Keratinocyte (primary cell): ENCODE data around the gene ASIC2. TPM values are rescaled to one million over a fixed set of nuclear protein-coding genes. Genes with fewer than 3 reads are reported as not detected.

ENCODE experiments used
- DNase-seq: peaks from one replicate; pipeline ENCODE4 v3.0.0-alpha.2; 2011; ENCODE audit warnings: low read depth, missing footprints, low spot score
- FAIRE-seq: peaks from 2 replicates; lab custom pipeline; 2011; peaks lifted over from hg19 to GRCh38; lab: Jason Lieb, UNC
- H2AFZ ChIP-seq: 2 replicates; pipeline ENCODE4 v1.6.0; 2012; ENCODE audit warnings: low read length, control low read depth, inconsistent platforms; ENCODE audit not compliant: control insufficient read depth
- H3K27ac ChIP-seq: 2 replicates; pipeline ENCODE4 v1.5.1; 2011; ENCODE audit warnings: low read length; ENCODE audit not compliant: control insufficient read depth, insufficient read depth
- H3K27me3 ChIP-seq: 3 replicates; pipeline ENCODE4 v1.6.0; 2011; ENCODE audit warnings: low read length; ENCODE audit not compliant: control insufficient read depth, insufficient read depth; ENCODE audit errors: extremely low read depth
- H3K36me3 ChIP-seq, 2 experiments: 2 replicates in 1 of 2; 3 replicates in 1 of 2; pipeline ENCODE4 v1.5.1; 2011; ENCODE audit warnings: low read length in 2 of 2, mild to moderate bottlenecking in 1 of 2; ENCODE audit not compliant: control insufficient read depth in 2 of 2, insufficient read depth in 2 of 2; ENCODE audit errors: extremely low read depth in 1 of 2
- H3K4me1 ChIP-seq: 3 replicates; pipeline ENCODE4 v1.5.1; 2011; ENCODE audit warnings: low read length; ENCODE audit not compliant: control insufficient read depth, insufficient read depth; ENCODE audit errors: extremely low read depth
- H3K4me2 ChIP-seq: 3 replicates; pipeline ENCODE4 v1.6.0; 2011; ENCODE audit warnings: low read depth, low read length; ENCODE audit not compliant: control insufficient read depth, insufficient read depth; ENCODE audit errors: extremely low read depth
- H3K4me3 ChIP-seq, 3 experiments: fragments of 200-600 bp in 1 of 3; sonication (generic) in 1 of 3; 2 replicates in 2 of 3; 3 replicates in 1 of 3; pipeline ENCODE4 v1.5.1; 2011 to 2016; ENCODE audit warnings: low read length in 3 of 3, mild to moderate bottlenecking in 3 of 3, control low read depth in 2 of 3, inconsistent platforms in 1 of 3, low read depth in 1 of 3, mixed read lengths in 1 of 3, mixed run types in 1 of 3, moderate library complexity in 1 of 3; ENCODE audit not compliant: control insufficient read depth in 2 of 3, insufficient read depth in 2 of 3; ENCODE audit errors: extremely low read depth in 1 of 3
- H3K79me2 ChIP-seq: 2 replicates; pipeline ENCODE4 v1.6.0; 2012; ENCODE audit warnings: low read length; ENCODE audit not compliant: control insufficient read depth, insufficient read depth
- H3K9ac ChIP-seq: 3 replicates; pipeline ENCODE4 v1.6.0; 2011; ENCODE audit warnings: low read length; ENCODE audit not compliant: control insufficient read depth, insufficient read depth; ENCODE audit errors: extremely low read depth
- H3K9me1 ChIP-seq: 3 replicates; pipeline ENCODE4 v1.6.0; 2011; ENCODE audit warnings: low read length; ENCODE audit not compliant: control insufficient read depth, insufficient read depth; ENCODE audit errors: extremely low read depth
- H3K9me3 ChIP-seq: 2 replicates; pipeline ENCODE4 v1.5.1; 2012; ENCODE audit warnings: low read depth, low read length; ENCODE audit not compliant: control insufficient read depth
- H4K20me1 ChIP-seq: 3 replicates; pipeline ENCODE4 v1.6.0; 2011; ENCODE audit warnings: low read length; ENCODE audit not compliant: control insufficient read depth, insufficient read depth; ENCODE audit errors: extremely low read depth
- CTCF ChIP-seq, 3 experiments: IDR thresholded peaks in 1 of 3; conservative IDR thresholded peaks in 1 of 3; optimal IDR thresholded peaks in 1 of 3; 2 replicates in 2 of 3; 3 replicates in 1 of 3; pipeline versions ENCODE3 to v1.5.1; 2011; ENCODE audit warnings: low read length in 3 of 3, mild to moderate bottlenecking in 3 of 3, moderate library complexity in 2 of 3, control low read depth in 1 of 3, inconsistent platforms in 1 of 3; ENCODE audit not compliant: insufficient read depth in 2 of 3; ENCODE audit errors: extremely low read depth in 1 of 3
- EZH2 ChIP-seq: IDR thresholded peaks from one replicate; pipeline ENCODE4 v1.6.1; 2012; ENCODE audit warnings: inconsistent platforms, mild to moderate bottlenecking, low read length, moderate library complexity
- dilution Hi-C: fragments of 300-500 bp; cut with MboI; formaldehyde crosslinking; loops from one replicate; pipeline ENCODE4 v1.7.0; 2020; ENCODE audit warnings: low sequenced_read_pairs; ENCODE audit not compliant: extremely low pct_ligation_motif_present
- polyA plus RNA-seq, 5 experiments: library from polyadenylated mRNA; depleted of rRNA in 3 of 5; stranded (reverse) in 3 of 5; stranded (forward) in 1 of 5; unstranded in 1 of 5; fragments of >200 nt; gene quantifications; 1 replicate in 1 of 5; 2 replicates in 3 of 5; 3 replicates in 1 of 5; pipeline versions ENCODE4 v1.2.1 to v1.2.3, GENCODE V29; 2011 to 2012; ENCODE audit warnings: missing spikeins in 2 of 5, low read depth in 1 of 5, low replicate concordance in 1 of 5

The ASIC2 gene
- polyA plus RNA-seq, 1 donor (not counting 4 experiments of a cell fraction or from before 2014, with no cell fraction given): not detected

- H4K20me1 ChIP-seq: no peaks in the 10 kb centered on the region
- H3K9me1 ChIP-seq: no peaks in the 10 kb centered on the region
- no peak for FAIRE-seq
- dilution Hi-C loops: no loop called here
- peaks cover 4% of the 10 kb centered on the region for H3K27me3 ChIP-seq
- no peaks in the 10 kb centered on the region for H3K79me2 ChIP-seq
- H3K27ac ChIP-seq: no peak overlapping the region
- no peak overlapping the region for H2AFZ ChIP-seq
- H3K36me3 ChIP-seq: no peaks in the 10 kb centered on the region
- DNase-seq: no peak
- TF ChIP-seq EZH2: no peak
- TF ChIP-seq CTCF (optimal IDR thresholded peaks at IDR 0.05 in 1 of 3, IDR thresholded peaks at IDR 0.05 in 1 of 3, conservative IDR thresholded peaks at IDR 0.05 in 1 of 3; ENCODE audit: extremely low read depth in 1 of 3, insufficient read depth in 2 of 3, low read length in 3 of 3): no peak
- H3K4me1 ChIP-seq: peaks cover 11% of the 10 kb centered on the region
- no peak overlapping the region for H3K4me2 ChIP-seq
- no peak overlapping the region for H3K9ac ChIP-seq
- no peaks in the 10 kb centered on the region for H3K9me3 ChIP-seq
- H3K4me3 ChIP-seq: no peak overlapping the region
Observed at GRCh38 chr17:33242375-33243124, 50.5 kb downstream of the ASIC2 start.

GRCh38 chr17:33241390-33241789, 51.7 kb downstream of the ASIC2 start:
- H3K4me1 ChIP-seq: peaks cover 11% of the 10 kb centered on the region
- no peak overlapping the region for H3K27ac ChIP-seq
- no peaks in the 10 kb centered on the region for H3K9me3 ChIP-seq
- no peaks in the 10 kb centered on the region for H3K9me1 ChIP-seq
- TF ChIP-seq CTCF (optimal IDR thresholded peaks at IDR 0.05 in 1 of 3, IDR thresholded peaks at IDR 0.05 in 1 of 3, conservative IDR thresholded peaks at IDR 0.05 in 1 of 3; ENCODE audit: extremely low read depth in 1 of 3, insufficient read depth in 2 of 3, low read length in 3 of 3): no peak
- no peak for DNase-seq
- no peaks in the 10 kb centered on the region for H3K79me2 ChIP-seq
- dilution Hi-C loops: no loop called here
- no peak overlapping the region for H3K4me3 ChIP-seq
- H4K20me1 ChIP-seq: no peaks in the 10 kb centered on the region
- no peak overlapping the region for H2AFZ ChIP-seq
- H3K36me3 ChIP-seq: no peaks in the 10 kb centered on the region
- H3K27me3 ChIP-seq: peaks cover 4% of the 10 kb centered on the region
- H3K4me2 ChIP-seq: no peak overlapping the region
- H3K9ac ChIP-seq: no peak overlapping the region
- peak; percentile 78 for FAIRE-seq
